Thoracic aorta endothelial cell (primary cell): Measurements from ENCODE around the gene NLGN1. TPM values are rescaled to one million over a fixed set of nuclear protein-coding genes. Genes with fewer than 3 reads are reported as not detected.

Experiments used
- small RNA-seq: library from RNA; depleted of rRNA; stranded (forward); fragments of <200 nt; gene quantifications from one replicate; pipeline ENCODE3, GENCODE V24; 2012
- total RNA-seq: library from RNA; depleted of rRNA; stranded (reverse); fragments of >200 nt; gene quantifications from 2 replicates; pipeline ENCODE4 v1.2.3, GENCODE V29; 2012

NLGN1 gene
- total RNA-seq = 52.5 and 55.5 TPM in 2 replicates

DNA sequence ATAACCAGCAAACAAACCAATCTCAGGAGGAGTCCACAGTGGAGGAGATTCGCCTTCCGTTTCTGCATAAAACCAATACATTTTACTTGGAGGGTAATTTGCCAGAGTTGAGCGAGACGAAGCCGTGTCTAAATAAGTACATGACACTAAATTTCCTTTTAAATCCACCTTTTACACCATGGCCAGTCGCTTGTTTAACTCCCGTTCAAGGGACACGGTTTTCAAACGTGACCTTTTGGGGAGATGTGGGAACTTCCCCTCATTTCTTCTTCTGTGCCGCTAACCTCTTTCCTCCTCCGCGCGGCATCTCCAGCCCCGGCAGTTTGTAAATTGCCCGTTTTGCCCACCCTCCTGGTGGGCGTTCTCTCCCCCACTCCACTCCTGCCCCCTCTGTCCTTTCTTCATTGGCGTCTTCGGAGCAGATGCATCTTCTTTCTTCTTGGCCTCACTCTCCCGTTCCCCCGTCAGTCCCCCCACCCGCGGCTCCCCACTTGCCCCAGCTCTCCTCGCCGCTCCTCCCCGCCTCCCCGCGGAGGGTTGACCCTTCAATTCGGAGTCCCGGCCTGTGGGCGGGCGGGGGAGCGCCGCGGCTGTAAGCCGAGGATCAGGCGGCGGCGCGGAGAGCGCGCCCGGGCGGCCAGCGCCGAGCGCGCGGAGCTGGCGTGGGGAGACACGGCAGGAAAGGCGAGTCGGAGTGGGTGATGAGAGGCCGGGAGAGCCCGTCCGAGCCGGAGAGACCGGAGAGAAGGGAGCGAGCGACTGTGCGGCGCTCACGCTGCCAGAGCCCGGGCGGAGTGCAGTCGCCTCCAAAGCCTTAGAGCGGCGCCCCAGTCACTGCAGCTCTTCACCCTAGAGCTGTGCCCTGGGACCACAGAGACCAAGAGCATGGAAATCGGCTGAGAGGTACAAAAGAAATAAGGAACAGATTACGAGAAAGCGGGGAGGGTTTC is at the start of gene NLGN1:
TSS of gene NLGN1 (plus strand) at position 584 of the 950 bp plus-strand sequence.

Small RNAs within 50 kb of the gene (small RNA-seq; reads per million reads assigned to genes)
- gene RN7SKP234 = not detected
